ENCODE measurements around the gene MAB21L4. TPM values are rescaled to one million over a fixed set of nuclear protein-coding genes. Genes with fewer than 3 reads are reported as not detected.

MAB21L4 gene
- polyA plus RNA-seq, 1 of the 3 experiments (the other 2 are of a cell fraction) = not detected

DNA sequence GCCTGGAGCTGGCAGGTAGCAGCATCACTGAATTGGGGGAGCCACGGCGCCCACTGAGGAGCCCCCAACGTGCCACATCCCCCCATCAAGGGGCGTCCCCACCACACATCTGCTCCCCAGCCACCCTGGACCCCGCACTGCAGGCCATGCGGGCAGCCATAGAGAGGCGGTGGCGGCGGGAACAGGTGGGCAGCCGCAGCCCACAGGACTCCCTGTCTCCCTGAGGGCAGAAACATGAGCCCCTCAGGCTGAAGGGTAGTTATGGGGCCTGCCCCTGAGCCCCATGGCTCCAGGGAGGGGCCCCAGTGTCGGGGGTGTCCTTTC is 36.7 kb upstream of the MAB21L4 start:
- no peak overlapping the region for H3K4me2 ChIP-seq
- no peak overlapping the region for H3K9ac ChIP-seq
- no peak overlapping the region for H3K27ac ChIP-seq (ENCODE audit: low read depth in 2 of 2, low read length in 1 of 2)
- no peaks in the 10 kb centered on the region for H3K9me3 ChIP-seq
- no peaks in the 10 kb centered on the region for H4K20me1 ChIP-seq (ENCODE audit: insufficient read depth)
- DNase-seq = no peak
- H2AFZ ChIP-seq (ENCODE audit: low read depth) = no peak overlapping the region
- POLR2A ChIA-PET = no interaction called here
- H3K79me2 ChIP-seq (ENCODE audit: insufficient read depth) = no peaks in the 10 kb centered on the region
- no peaks in the 10 kb centered on the region; the same call in 1 of the 2 replicates for H3K27me3 ChIP-seq (ENCODE audit: insufficient read depth)
- TF ChIP-seq MXI1 (IDR thresholded peaks at IDR 0.05; ENCODE audit: low read depth, low read length) = no peak
- TF ChIP-seq GATA2 (CRISPR knock-in tag; IDR thresholded peaks at IDR 0.05) = no peak
- no peak for TF ChIP-seq MAX (IDR thresholded peaks at IDR 0.05; ENCODE audit: low read depth)
- TF ChIP-seq SIN3A (IDR thresholded peaks at IDR 0.05; ENCODE audit: borderline replicate concordance, low read depth, low read length) = no peak
- no peak for TF ChIP-seq ELF1 (IDR thresholded peaks at IDR 0.05)
- TF ChIP-seq MEF2A (IDR thresholded peaks at IDR 0.05; ENCODE audit: borderline replicate concordance, low read depth) = no peak
- no peaks in the 10 kb centered on the region for H3F3A ChIP-seq (replicated peaks; ENCODE audit: insufficient read depth)
- H3K4me3 ChIP-seq (ENCODE audit: low read depth in 2 of 2, low read length in 1 of 2) = no peak overlapping the region
- peaks cover 0 to 4% of the 10 kb centered on the region in 2 experiments; a peak in 1 of 4 replicates for H3K4me1 ChIP-seq (ENCODE audit: control insufficient read depth in 1 of 2, insufficient read depth in 2 of 2, low read depth in 1 of 2, low read length in 1 of 2)
- no peaks in the 10 kb centered on the region for H3K9me2 ChIP-seq
- CTCF ChIA-PET = interaction anchor here (0.9 to 1.9 kb wide), 2 partner anchors 18 to 51 kb away, joined by 3 to 6 read pairs; no protein-coding TSS in a partner anchor
- no CpG with 5 or more reads among the region's 11 CpGs for WGBS (ENCODE audit: low lambda C conversion rate)
- no peaks in the 10 kb centered on the region for H3K36me3 ChIP-seq (replicated peaks in 1 of 2; ENCODE audit: control insufficient read depth in 1 of 2, insufficient read depth in 2 of 2, low read length in 1 of 2)

GRCh38 chr2:240932001-240932723 is 36.2 kb upstream of the MAB21L4 start:
- H3K4me1 ChIP-seq (ENCODE audit: control insufficient read depth in 1 of 2, insufficient read depth in 2 of 2, low read depth in 1 of 2, low read length in 1 of 2) = peaks cover 0 to 4% of the 10 kb centered on the region in 2 experiments; a peak in 1 of 4 replicates
- no peak overlapping the region for H3K4me2 ChIP-seq
- H3K27ac ChIP-seq (ENCODE audit: low read depth in 2 of 2, low read length in 1 of 2) = no peak overlapping the region
- no peak overlapping the region for H3K9ac ChIP-seq
- no peak overlapping the region for H2AFZ ChIP-seq (ENCODE audit: low read depth)
- H3F3A ChIP-seq (replicated peaks; ENCODE audit: insufficient read depth) = peaks cover under 1% of the 10 kb centered on the region
- no peaks in the 10 kb centered on the region for H3K9me2 ChIP-seq
- DNase-seq = peak; percentile 17
- H3K36me3 ChIP-seq (replicated peaks in 1 of 2; ENCODE audit: control insufficient read depth in 1 of 2, insufficient read depth in 2 of 2, low read length in 1 of 2) = no peaks in the 10 kb centered on the region
- TF ChIP-seq REST (IDR thresholded peaks at IDR 0.05; ENCODE audit: low read depth, low read length) (no peak), EP300 (IDR thresholded peaks at IDR 0.05; ENCODE audit: borderline replicate concordance in 1 of 2, low read depth in 1 of 2, low read length in 1 of 2) (no peak), JUND (IDR thresholded peaks at IDR 0.05) (no peak), NRF1 (IDR thresholded peaks at IDR 0.05; ENCODE audit: low read depth, low read length) (no peak), RFX5 (IDR thresholded peaks at IDR 0.05; ENCODE audit: low read length) (no peak), EZH2phosphoT487 (IDR thresholded peaks at IDR 0.05; ENCODE audit: borderline replicate concordance, low read depth) (no peak), RAD21 (IDR thresholded peaks at IDR 0.05; ENCODE audit: low read length) (no peak), YY1 (IDR thresholded peaks at IDR 0.05; ENCODE audit: low read depth) (no peak), FOXM1 (IDR thresholded peaks at IDR 0.05; ENCODE audit: low read depth) (no peak), TAF1 (IDR thresholded peaks at IDR 0.05; ENCODE audit: borderline replicate concordance, low read depth, low read length) (no peak), GATA2 (CRISPR knock-in tag; IDR thresholded peaks at IDR 0.05) (no peak), POLR2AphosphoS5 (IDR thresholded peaks at IDR 0.05; ENCODE audit: low read depth, low read length) (no peak), RXRA (IDR thresholded peaks at IDR 0.05; ENCODE audit: borderline replicate concordance, low read depth) (no peak), MXI1 (IDR thresholded peaks at IDR 0.05; ENCODE audit: low read depth, low read length) (no peak), TCF12 (IDR thresholded peaks at IDR 0.05) (no peak), USF2 (IDR thresholded peaks at IDR 0.05; ENCODE audit: borderline replicate concordance, low read depth, low read length) (no peak), TEAD4 (IDR thresholded peaks at IDR 0.05; ENCODE audit: borderline replicate concordance, insufficient read depth) (no peak), FOXJ3 (CRISPR knock-in tag; IDR thresholded peaks at IDR 0.05) (no peak), SIN3A (IDR thresholded peaks at IDR 0.05; ENCODE audit: borderline replicate concordance, low read depth, low read length) (no peak), RCOR1 (IDR thresholded peaks at IDR 0.05; ENCODE audit: low read length) (no peak)
- no peaks in the 10 kb centered on the region; the same call in 1 of the 2 replicates for H3K27me3 ChIP-seq (ENCODE audit: insufficient read depth)
- no peaks in the 10 kb centered on the region for H3K9me3 ChIP-seq
- ChIA-PET POLR2A (no interaction called here), CTCF (interaction anchor here (0.8 to 0.9 kb wide), 2 partner anchors 51 to 81 kb away, joined by 3 read pairs; no protein-coding TSS in a partner anchor)
- 49% methylated on average over 11 of the region's 21 CpGs for WGBS (ENCODE audit: low lambda C conversion rate)
- no peaks in the 10 kb centered on the region for H3K79me2 ChIP-seq (ENCODE audit: insufficient read depth)
- no peak overlapping the region for H3K4me3 ChIP-seq (ENCODE audit: low read depth in 2 of 2, low read length in 1 of 2)
- no peaks in the 10 kb centered on the region for H4K20me1 ChIP-seq (ENCODE audit: insufficient read depth)
